GM19467 (cell line): ENCODE data around the gene HP.
A peak's percentile ranks its signal among the peaks of the same experiment; 100 is the strongest.

Experiments used
- ATAC-seq: cut with Tn5 transposase; IDR thresholded peaks from one replicate; pipeline ENCODE4 v1.9.1; 2021; ENCODE audit warnings: mild to moderate bottlenecking, moderate library complexity; ENCODE audit not compliant: unreplicated experiment

HP gene

GRCh38 chr16:72083778-72084404 lies 29.6 kb downstream of the HP start:
- no peak for ATAC-seq

DNA sequence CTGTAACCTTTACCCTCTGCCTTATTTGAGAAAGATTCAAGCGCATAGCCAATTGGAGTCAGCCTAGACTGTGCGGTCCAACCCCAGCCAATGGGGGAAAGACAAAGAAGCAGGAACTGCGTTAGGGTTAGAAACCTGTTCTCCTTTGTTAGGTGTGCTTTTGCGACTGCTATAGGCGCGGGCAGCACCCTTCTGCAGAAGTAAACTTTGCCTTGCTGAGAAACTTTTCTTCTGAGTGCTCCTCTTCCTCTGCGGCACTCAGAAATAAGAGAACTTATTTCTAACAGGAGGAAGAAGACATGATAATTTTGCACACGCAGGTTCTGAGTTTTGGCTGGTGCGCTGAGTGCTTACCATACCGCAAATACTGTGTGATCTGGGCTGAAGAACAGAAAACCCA lies 30.1 kb downstream of the HP start:
- no peak for ATAC-seq

GRCh38 chr16:72085002-72085401 lies 30.7 kb downstream of the HP start:
- no peak for ATAC-seq

DNA sequence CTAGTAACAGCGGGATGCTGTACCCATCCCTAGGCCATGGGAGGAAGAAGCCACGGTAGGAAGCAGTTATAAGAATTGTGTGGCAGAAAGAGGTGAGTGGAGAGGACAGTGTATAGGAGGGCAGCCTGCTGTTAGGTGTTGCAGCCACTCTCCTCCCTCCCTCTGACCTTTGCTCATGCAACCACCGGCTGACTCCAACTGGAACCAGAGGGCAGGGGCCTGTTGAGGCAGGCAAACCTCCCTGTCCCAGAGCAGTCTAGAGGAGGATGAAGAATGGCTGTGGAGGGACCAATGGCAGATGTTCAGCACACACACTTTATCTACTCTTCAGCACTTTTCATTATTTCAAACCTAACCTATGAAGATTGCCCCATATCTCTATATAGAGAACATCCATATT lies 36.9 kb downstream of the HP start:
- ATAC-seq, result no peak

GRCh38 chr16:72092832-72093447 lies 38.6 kb downstream of the HP start:
- no peak for ATAC-seq

- peak; percentile 98 for ATAC-seq
These were observed 39.4 kb downstream of the HP start, which contains the start of the genes DHX38 and TXNL4B for GRCh38 chr16:72093448-72094265. DHX38 (plus strand) TSS chr16:72093847; CDS start chr16:72096158, 2,311 bp downstream. TXNL4B (minus strand) TSS chr16:72093620; CDS start chr16:72090749, 2,871 bp downstream.

DNA sequence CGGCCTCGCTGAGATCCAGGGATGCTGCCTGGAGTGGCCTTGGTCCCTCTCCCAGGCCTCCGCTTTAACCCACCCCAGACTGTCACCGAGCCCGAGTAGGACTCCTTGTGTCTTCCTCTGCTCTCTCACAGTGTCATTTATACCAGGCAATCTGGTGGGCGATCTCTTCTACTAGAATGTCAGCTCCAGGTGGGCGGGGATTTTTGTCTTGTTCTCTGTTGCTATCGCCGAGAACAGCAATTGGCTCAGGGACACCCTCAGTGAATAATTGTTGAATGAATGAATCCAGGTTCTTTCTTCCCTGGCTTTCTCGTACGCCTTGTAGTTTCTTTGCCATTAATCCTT lies 39.9 kb downstream of the HP start:
- no peak for ATAC-seq

DNA sequence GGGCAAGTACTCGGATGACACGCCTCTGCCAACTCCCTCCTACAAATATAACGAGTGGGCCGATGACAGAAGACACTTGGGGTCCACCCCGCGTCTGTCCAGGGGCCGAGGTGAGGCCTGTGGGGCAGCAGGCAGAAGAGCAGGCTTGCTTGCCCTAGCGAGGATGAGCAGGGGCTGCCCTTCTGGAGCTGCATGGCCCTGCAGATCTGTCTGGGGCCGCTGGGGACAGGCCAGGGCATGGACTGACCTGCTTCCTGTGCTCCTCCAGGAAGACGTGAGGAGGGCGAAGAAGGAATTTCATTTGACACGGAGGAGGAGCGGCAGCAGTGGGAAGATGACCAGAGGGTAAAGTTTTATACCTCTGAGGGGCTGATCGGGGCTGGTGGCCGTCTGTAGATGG lies 44.6 kb downstream of the HP start:
- no peak for ATAC-seq

GRCh38 chr16:72099377-72099818 lies 45.1 kb downstream of the HP start:
- ATAC-seq, result peak; percentile 61

- ATAC-seq, result no peak
These were observed 46.9 kb downstream of the HP start for GRCh38 chr16:72101195-72101594.

GRCh38 chr16:72104905-72105304 lies 50.6 kb downstream of the HP start:
- ATAC-seq, result no peak

GRCh38 chr16:72105978-72106377 lies 51.7 kb downstream of the HP start:
- ATAC-seq, result no peak

- ATAC-seq, result no peak
These were observed 53.1 kb downstream of the HP start for GRCh38 chr16:72107371-72107770.

- ATAC-seq, result no peak
These were observed 54.2 kb downstream of the HP start for GRCh38 chr16:72108353-72109102.

DNA sequence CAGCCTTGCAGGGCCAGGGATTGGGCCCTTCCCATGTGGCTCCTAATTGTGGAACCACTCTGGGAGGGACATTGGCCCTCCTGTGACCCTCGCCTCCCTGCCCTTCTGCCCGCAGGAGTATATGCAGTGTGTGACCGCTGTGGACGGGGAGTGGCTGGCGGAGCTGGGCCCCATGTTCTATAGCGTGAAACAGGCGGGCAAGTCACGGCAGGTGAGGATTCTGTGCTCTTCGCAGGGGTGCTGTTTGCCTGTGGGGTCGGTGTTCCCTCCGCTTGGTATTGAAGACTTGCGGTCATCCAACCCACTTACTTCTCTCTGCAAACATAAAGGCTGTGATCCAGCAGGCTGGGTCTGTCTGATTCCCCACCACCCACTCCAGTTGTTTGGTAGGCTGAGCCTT lies 55.0 kb downstream of the HP start:
- no peak for ATAC-seq

GRCh38 chr16:72109966-72110530 lies 55.7 kb downstream of the HP start:
- no peak for ATAC-seq
